Measurements from ENCODE around the gene MAP3K5.

The MAP3K5 gene

GRCh38 chr6:136742125-136742524, 50.2 kb downstream of the MAP3K5 start:
- FAIRE-seq, result no peak

GRCh38 chr6:136740050-136740974, 52.0 kb downstream of the MAP3K5 start:
- FAIRE-seq, result no peak

GRCh38 chr6:136739501-136739900, 52.8 kb downstream of the MAP3K5 start:
- no peak for FAIRE-seq

- FAIRE-seq, result no peak
Observed at GRCh38 chr6:136739071-136739470, 53.2 kb downstream of the MAP3K5 start.

- no peak for FAIRE-seq
Observed at GRCh38 chr6:136738692-136739057, 53.6 kb downstream of the MAP3K5 start.

GRCh38 chr6:136737871-136738691, 54.2 kb downstream of the MAP3K5 start:
- no peak for FAIRE-seq

GRCh38 chr6:136737374-136737844, 54.9 kb downstream of the MAP3K5 start:
- no peak for FAIRE-seq

GRCh38 chr6:136736281-136736960, 55.9 kb downstream of the MAP3K5 start:
- FAIRE-seq, result no peak

GRCh38 chr6:136734977-136735376, 57.3 kb downstream of the MAP3K5 start:
- FAIRE-seq, result no peak

- no peak for FAIRE-seq
Observed at GRCh38 chr6:136732889-136733288, 59.4 kb downstream of the MAP3K5 start.

- no peak for FAIRE-seq
Observed at GRCh38 chr6:136729832-136730231, 62.4 kb downstream of the MAP3K5 start.

- no peak for FAIRE-seq
Observed at GRCh38 chr6:136728976-136729515, 63.2 kb downstream of the MAP3K5 start.

- FAIRE-seq, result no peak
Observed at GRCh38 chr6:136728033-136728939, 64.0 kb downstream of the MAP3K5 start.

- no peak for FAIRE-seq
Observed at GRCh38 chr6:136726837-136727557, 65.3 kb downstream of the MAP3K5 start.

GRCh38 chr6:136725124-136725523, 67.2 kb downstream of the MAP3K5 start:
- no peak for FAIRE-seq

GRCh38 chr6:136723780-136724179, 68.5 kb downstream of the MAP3K5 start:
- FAIRE-seq, result no peak

- FAIRE-seq, result no peak
Observed at GRCh38 chr6:136721467-136721866, 70.8 kb downstream of the MAP3K5 start.

GRCh38 chr6:136720045-136720770, 72.1 kb downstream of the MAP3K5 start:
- FAIRE-seq, result no peak

GRCh38 chr6:136719280-136720044, 72.8 kb downstream of the MAP3K5 start:
- FAIRE-seq, result no peak

Measured in colon (tissue), 2 donors.